Measurements from ENCODE around the gene GIGYF2.

GRCh38 chr2:232757905-232758304 is 60.8 kb downstream of the GIGYF2 start:
- TF ChIP-seq, protein P1, sequence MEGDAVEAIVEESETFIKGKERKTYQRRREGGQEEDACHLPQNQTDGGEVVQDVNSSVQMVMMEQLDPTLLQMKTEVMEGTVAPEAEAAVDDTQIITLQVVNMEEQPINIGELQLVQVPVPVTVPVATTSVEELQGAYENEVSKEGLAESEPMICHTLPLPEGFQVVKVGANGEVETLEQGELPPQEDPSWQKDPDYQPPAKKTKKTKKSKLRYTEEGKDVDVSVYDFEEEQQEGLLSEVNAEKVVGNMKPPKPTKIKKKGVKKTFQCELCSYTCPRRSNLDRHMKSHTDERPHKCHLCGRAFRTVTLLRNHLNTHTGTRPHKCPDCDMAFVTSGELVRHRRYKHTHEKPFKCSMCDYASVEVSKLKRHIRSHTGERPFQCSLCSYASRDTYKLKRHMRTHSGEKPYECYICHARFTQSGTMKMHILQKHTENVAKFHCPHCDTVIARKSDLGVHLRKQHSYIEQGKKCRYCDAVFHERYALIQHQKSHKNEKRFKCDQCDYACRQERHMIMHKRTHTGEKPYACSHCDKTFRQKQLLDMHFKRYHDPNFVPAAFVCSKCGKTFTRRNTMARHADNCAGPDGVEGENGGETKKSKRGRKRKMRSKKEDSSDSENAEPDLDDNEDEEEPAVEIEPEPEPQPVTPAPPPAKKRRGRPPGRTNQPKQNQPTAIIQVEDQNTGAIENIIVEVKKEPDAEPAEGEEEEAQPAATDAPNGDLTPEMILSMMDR (IDR thresholded peaks at IDR 0.05; ENCODE audit: low read length) = no peak
- TF ChIP-seq EZH2 (optimal IDR thresholded peaks at IDR 0.05; ENCODE audit: low read depth, low read length) = no peak
